Measurements from ENCODE around the gene CCDC93.
A peak's percentile ranks its signal among the peaks of the same experiment; 100 is the strongest.

Gene CCDC93

DNA sequence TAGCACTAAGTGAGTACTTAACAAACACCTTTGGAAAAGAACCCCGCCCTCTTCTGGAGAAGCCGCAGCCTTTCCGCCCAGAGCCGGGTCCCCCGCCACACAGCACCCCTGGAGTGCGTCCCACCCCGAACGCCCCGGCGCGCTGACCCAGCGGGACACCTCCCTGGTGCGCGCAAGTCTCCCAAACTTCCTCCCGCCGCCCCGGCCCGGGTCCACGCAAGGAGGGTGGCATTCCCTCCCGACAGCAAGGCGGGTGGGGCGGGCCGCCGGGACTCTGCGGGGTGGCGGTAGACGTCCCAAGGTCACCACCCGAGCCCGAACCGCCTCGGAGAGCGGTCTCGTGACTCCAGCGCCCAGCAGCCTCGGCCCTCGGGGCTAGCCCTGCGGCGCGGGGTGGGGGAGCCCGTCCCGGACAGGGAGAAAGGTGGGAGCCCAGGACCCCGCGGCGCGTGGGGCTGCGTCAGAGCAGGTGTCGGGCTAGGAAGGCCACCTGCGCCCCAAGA, 598 bp downstream of the CCDC93 start:
- TF ChIP-seq POLR2A (IDR thresholded peaks at IDR 0.05; ENCODE audit: low read depth, low read length): no peak
- no peak for TF ChIP-seq TAF1 (IDR thresholded peaks at IDR 0.05; ENCODE audit: borderline replicate concordance, low read depth, low read length)
- no peak; the same call in 1 of the 2 replicates for TF ChIP-seq POLR2AphosphoS5 (IDR thresholded peaks at IDR 0.05; ENCODE audit: low read depth, low read length)
- DNase-seq (ENCODE audit: insufficient read length) (peak; percentile 56), FAIRE-seq (peak; percentile 44)

DNA sequence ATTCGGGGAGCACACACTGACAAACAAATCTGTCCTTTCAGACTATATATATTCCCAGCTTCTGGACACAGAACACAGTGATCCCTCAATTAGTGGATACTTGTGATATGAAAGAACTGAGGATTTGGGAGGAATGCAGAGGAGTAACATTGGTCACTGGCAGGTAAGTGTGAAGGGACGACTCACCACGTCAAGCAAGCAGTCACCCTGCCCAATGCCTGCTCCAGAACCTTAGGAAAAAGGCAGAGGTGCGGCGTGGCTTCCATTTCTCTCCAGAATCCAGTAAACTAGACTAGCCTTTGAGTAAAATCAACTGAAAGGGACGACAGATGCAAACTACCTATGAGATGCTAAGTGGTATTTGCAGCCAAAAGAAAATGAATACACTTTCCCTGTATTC, 1.1 kb downstream of the CCDC93 start:
- no peak for DNase-seq (ENCODE audit: insufficient read length)
- no peak for FAIRE-seq
- no peak for TF ChIP-seq TAF1 (IDR thresholded peaks at IDR 0.05; ENCODE audit: borderline replicate concordance, low read depth, low read length)
- no peak for TF ChIP-seq POLR2A (IDR thresholded peaks at IDR 0.05; ENCODE audit: low read depth, low read length)
- no peak for TF ChIP-seq POLR2AphosphoS5 (IDR thresholded peaks at IDR 0.05; ENCODE audit: low read depth, low read length)

DNA sequence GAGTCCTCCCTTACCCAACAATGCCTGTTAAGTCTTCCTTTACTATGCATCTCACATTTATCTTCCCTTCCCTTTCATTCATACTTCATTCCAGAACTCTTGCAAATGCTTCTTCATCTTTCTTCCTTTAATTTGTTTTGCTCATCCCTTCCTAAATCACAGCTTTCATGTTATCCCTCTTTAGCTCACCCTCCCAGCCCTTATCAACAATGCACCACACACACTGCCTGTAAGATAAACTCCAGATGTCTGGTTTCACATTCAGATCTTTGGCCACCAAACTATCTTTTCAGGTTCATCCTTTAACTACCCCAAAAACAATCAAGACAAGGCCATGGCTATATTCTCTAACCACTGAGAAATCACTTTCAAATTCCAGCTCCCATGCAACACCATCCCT, 3.4 kb downstream of the CCDC93 start:
- FAIRE-seq: no peak
- TF ChIP-seq POLR2A (IDR thresholded peaks at IDR 0.05; ENCODE audit: low read depth, low read length) (no peak), TAF1 (IDR thresholded peaks at IDR 0.05; ENCODE audit: borderline replicate concordance, low read depth, low read length) (no peak), POLR2AphosphoS5 (IDR thresholded peaks at IDR 0.05; ENCODE audit: low read depth, low read length) (no peak)
- DNase-seq (ENCODE audit: insufficient read length): no peak

DNA sequence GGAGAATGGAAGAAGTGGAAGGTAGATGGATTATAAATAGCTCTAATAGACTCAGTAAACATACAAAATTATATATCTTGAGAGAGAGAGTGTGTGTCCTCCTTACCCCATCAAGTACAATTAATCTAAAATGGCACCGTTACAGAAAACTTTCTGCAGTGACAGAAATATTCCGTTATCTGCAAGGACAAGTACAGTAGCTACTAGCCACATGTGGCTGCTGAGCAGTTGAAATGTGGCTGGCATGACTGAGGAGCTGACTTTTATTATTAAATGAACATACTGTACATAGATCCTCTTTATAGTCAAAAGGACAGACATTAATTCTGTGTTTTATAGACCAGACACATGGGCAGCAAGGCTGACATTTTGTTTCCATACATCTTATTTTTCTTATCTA, 7.0 kb downstream of the CCDC93 start:
- DNase-seq (ENCODE audit: insufficient read length): no peak
- TF ChIP-seq POLR2A (IDR thresholded peaks at IDR 0.05; ENCODE audit: low read depth, low read length) (no peak), TAF1 (IDR thresholded peaks at IDR 0.05; ENCODE audit: borderline replicate concordance, low read depth, low read length) (no peak), POLR2AphosphoS5 (IDR thresholded peaks at IDR 0.05; ENCODE audit: low read depth, low read length) (no peak)
- FAIRE-seq: no peak

DNA sequence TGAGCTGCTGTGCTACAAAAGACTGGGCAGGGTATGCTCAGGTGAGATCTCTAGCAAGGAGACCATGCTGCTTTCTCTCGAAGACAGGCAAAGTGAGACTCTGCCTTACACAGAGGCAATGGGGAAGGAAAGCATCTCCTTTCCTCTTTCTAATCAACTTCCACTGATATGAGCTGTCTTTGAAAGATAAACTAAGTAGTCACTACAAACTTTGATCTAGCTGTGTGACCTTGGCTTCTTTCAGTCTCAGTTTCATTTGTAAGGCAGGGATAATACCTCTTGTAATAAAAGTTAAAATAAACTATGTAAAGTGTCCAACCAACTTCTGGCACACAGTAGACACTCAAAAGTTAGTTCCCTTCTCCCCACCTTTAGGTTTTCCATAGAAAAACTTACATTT, 7.5 kb downstream of the CCDC93 start:
- TF ChIP-seq POLR2A (IDR thresholded peaks at IDR 0.05; ENCODE audit: low read depth, low read length): no peak
- no peak for TF ChIP-seq POLR2AphosphoS5 (IDR thresholded peaks at IDR 0.05; ENCODE audit: low read depth, low read length)
- TF ChIP-seq TAF1 (IDR thresholded peaks at IDR 0.05; ENCODE audit: borderline replicate concordance, low read depth, low read length): no peak
- FAIRE-seq (no peak), DNase-seq (ENCODE audit: insufficient read length) (no peak)

DNA sequence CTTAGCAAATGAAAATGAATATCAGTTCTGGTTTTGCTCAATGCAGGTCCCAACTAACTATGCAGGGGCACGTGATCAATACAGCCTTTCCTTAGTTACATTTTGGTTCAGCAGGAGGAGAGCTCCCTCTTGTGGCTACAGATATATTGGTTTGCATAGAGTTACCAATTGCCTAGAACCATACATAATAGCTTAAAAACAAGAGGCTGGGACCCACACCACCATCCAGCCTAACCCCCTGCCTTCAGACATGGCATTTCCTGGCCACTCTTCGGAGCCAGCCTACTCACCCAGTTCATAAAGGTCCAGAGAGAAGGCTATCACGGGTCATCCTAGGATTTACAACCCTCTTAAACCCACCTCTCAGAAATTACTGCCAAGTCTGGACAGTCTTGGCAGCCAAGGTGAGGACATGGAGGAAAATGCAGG, 10.5 kb downstream of the CCDC93 start:
- DNase-seq (ENCODE audit: insufficient read length) (peak; percentile 19), FAIRE-seq (peak; percentile 73)
- no peak for TF ChIP-seq TAF1 (IDR thresholded peaks at IDR 0.05; ENCODE audit: borderline replicate concordance, low read depth, low read length)

DNA sequence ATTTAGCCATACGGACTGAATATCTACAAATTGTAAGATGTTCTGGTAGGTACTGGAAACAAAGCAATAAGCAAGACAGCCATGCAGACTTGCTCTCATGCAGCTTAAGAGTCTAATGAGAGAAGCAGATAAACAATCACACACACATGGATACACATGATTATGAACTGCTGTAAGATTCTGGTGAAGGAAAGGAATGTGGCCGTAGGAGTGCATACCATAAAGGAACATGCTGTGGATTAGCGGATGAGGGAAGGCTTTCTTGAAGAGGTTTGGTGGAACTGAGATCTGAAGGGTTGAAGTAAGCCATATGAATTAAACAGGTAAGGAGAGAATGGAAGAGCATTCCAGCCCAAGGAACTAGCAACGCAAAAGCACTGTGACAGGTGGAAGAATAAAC, 13.8 kb downstream of the CCDC93 start:
- FAIRE-seq: no peak

DNA sequence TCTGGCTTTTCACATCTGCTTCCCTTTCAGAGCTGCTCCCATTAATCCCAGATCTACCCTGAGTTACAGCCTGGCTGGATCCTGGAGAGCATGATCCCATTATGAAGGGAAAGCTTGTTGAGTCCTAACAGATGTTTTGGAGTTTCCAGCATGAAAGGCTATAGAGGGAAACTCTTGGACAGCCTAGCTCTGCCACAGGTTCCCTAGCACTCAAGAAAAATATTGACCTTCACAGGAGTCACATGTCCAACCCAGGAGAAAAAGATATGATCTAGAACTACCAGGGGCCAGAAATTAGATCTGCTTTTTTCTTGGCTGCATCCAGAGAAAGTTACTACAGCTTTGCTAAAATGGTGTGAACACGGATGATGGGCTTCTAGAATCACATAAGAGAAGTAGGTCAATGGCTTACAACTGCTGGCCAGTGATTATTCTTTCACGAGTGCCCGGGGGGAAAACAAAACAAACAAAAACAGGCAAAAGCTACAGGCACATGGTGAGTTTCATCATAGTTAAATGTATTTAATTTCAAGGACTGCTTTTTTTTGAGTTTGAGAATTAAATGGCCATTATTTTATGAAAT, 15.9 kb downstream of the CCDC93 start:
- FAIRE-seq (no peak), DNase-seq (ENCODE audit: insufficient read length) (no peak)
- TF ChIP-seq POLR2AphosphoS5 (IDR thresholded peaks at IDR 0.05; ENCODE audit: low read depth, low read length) (no peak), POLR2A (IDR thresholded peaks at IDR 0.05; ENCODE audit: low read depth, low read length) (no peak), TAF1 (IDR thresholded peaks at IDR 0.05; ENCODE audit: borderline replicate concordance, low read depth, low read length) (no peak)

More for the DNA sequence above, 13.8 kb downstream of the CCDC93 start:
- no peak for DNase-seq (ENCODE audit: insufficient read length)
- TF ChIP-seq TAF1 (IDR thresholded peaks at IDR 0.05; ENCODE audit: borderline replicate concordance, low read depth, low read length) (no peak), POLR2A (IDR thresholded peaks at IDR 0.05; ENCODE audit: low read depth, low read length) (no peak), POLR2AphosphoS5 (IDR thresholded peaks at IDR 0.05; ENCODE audit: low read depth, low read length) (no peak)

DNA sequence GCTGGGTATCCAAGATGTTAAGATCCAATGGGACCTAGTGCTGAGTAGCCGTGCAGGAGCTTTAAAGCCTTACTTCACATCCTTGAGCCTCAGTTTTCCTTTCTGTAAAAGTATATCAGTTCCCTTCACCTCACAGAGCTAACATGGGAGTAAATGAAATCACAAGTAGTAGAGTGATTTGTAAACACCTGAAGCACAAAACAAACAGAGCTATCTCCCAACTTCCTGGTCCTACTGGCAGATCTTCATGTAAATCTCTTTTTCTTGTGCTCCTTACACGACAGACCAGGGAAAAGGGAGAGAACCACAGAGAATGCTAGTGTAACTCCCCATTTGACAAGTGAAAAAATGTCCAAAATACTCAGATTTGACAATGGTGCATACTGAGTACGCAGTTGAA, 17.3 kb downstream of the CCDC93 start:
- TF ChIP-seq POLR2AphosphoS5 (IDR thresholded peaks at IDR 0.05; ENCODE audit: low read depth, low read length) (no peak), POLR2A (IDR thresholded peaks at IDR 0.05; ENCODE audit: low read depth, low read length) (no peak), TAF1 (IDR thresholded peaks at IDR 0.05; ENCODE audit: borderline replicate concordance, low read depth, low read length) (no peak)
- DNase-seq (ENCODE audit: insufficient read length) (no peak), FAIRE-seq (no peak)

DNA sequence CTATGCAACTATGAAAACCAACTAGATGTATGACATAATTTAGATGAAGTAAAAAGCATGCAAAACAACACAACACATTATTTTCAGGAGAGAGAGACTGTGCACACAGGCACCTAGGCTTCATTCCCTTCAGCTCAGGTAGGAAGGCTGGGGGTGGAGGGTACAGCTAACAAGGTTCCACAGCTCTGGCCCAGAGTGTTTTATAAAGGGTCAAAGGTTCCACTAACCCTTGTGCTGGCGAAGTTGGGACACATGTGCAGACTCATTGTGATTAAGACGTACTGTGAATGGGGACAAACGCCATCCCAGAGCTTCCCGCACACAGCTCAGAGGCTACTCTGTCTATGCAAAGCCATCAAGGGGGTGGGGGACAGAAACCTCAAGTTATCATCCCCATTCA, 19.1 kb downstream of the CCDC93 start:
- DNase-seq (ENCODE audit: insufficient read length) (no peak), FAIRE-seq (no peak)
- TF ChIP-seq TAF1 (IDR thresholded peaks at IDR 0.05; ENCODE audit: borderline replicate concordance, low read depth, low read length): no peak

DNA sequence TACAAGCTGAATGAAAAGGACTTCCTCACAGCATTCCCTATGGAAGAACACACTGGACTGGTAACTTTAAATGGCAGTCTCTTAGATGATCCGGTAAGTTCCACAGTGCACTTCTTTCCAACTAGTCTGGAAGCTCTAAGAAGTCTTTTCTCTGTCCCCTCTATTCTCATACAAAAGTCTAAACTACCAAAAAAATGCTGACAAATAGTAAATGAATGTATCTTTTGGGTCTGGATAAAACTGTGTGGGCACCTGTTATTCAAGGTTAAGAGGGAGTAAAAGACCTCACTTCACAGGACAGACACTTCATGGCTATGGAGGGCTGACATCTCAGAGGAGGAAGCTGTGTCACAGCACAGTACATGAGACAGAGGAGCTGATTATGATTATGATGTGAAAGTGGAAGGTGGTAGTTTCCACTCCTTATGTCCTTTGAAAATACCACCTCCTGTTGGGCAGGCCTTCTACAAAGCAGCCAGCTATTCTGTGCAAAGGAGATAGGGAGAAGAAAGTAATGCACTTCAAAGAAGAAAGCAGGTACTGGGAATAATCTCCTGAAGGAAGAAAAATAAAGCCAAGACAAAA, 23.9 kb downstream of the CCDC93 start:
- TF ChIP-seq POLR2A (IDR thresholded peaks at IDR 0.05; ENCODE audit: low read depth, low read length): no peak
- no peak for TF ChIP-seq TAF1 (IDR thresholded peaks at IDR 0.05; ENCODE audit: borderline replicate concordance, low read depth, low read length)
- DNase-seq (ENCODE audit: insufficient read length) (no peak), FAIRE-seq (no peak)

DNA sequence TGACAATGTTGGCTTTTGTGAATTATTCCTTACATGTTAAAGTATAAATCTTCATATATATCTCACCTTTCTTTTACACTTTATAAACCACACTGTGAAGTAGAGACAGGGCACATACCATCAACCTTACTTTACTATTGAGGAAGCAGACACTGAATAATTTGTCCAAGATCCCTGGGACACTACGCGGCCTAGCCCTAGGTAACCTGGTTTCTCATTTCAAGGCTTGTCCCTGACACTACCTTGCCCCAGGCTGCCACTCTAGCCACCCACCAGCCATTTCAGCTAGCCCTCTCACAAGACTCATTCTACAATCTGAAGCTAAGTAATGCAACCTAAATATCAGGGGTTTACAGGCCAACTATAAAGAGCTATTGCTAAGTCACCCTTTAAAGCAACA, 26.7 kb downstream of the CCDC93 start:
- TF ChIP-seq POLR2A (IDR thresholded peaks at IDR 0.05; ENCODE audit: low read depth, low read length) (no peak), POLR2AphosphoS5 (IDR thresholded peaks at IDR 0.05; ENCODE audit: low read depth, low read length) (no peak)
- FAIRE-seq (no peak), DNase-seq (ENCODE audit: insufficient read length) (no peak)

DNA sequence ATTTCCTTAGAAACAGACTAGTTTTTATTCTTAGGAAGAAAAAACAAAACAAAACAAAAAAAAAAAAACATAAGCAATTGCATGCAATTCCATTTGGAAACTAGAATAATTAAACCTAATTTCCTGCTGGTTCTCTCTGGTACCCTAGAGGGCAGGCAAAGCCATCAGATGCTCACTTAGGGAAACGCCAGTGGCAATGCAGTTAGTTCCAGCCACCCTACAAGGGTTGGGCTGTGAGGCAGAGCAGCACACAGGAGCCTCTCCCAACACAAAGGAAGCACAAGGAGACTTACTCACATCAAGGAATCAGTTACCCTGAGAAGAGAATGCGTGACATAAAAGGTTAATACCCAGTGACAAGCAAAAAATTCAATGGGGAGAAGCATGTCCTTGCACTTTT, 28.8 kb downstream of the CCDC93 start:
- TF ChIP-seq TAF1 (IDR thresholded peaks at IDR 0.05; ENCODE audit: borderline replicate concordance, low read depth, low read length) (no peak), POLR2A (IDR thresholded peaks at IDR 0.05; ENCODE audit: low read depth, low read length) (no peak), POLR2AphosphoS5 (IDR thresholded peaks at IDR 0.05; ENCODE audit: low read depth, low read length) (no peak)
- FAIRE-seq (no peak), DNase-seq (ENCODE audit: insufficient read length) (no peak)
